NCI-H2171 (cell line): ENCODE measurements around the gene CAMKK2.
"Not testable (repeated sequence)": the region's sequence is repeated elsewhere in the genome, so short reads cannot be mapped to it uniquely, and the experiment has no call there.

Source experiments
- DNase-seq: peaks from one replicate; lab custom pipeline; 2025; lab: John Stamatoyannopoulos, UW

Gene CAMKK2

DNA sequence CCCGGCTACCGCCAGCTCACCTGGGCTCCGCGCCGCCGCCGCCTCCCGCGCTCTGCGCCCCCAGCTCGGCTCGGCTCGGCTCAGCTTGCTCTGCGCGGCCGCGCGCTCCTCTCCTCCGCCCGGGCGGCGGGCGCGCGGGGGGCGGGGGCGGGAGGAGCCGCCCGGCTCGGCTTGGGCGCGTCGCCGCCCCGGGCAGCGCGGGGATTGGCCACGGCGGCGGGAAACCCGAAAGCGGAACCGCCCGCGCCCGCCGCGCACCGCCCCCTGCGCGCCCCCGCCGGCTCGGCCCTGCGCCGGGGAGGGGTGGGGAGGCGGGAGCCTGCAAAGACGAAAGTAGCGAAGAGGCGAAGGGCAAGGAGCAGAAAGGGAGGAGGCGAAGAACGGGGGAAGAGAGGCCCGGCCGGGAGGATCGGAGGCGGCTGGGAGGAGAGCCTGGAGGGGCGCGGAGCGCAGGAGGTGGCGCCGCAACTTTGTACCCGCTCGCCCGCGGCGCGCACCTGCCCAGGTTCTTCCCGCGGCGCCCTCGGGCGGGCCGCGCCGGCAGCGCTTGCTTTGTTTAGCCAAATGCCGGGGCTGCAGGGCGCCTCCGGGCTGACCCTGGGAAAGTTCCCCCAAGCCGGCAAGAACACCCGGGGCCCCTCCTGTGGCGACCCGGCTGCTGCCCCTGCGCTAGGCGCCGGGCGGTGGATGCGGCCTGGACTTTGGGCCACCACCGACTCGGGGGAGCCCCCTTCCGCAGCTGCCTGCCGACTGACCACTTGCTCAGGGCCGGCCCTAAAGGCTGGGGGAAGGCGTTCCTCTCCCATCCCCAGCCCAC is at the start of gene CAMKK2:
CAMKK2 (minus strand) TSS at position 92 of the 817 bp plus-strand sequence. CDS start 22,183 bp downstream, outside the sequence.
- DNase-seq, result peak; percentile 87

DNA sequence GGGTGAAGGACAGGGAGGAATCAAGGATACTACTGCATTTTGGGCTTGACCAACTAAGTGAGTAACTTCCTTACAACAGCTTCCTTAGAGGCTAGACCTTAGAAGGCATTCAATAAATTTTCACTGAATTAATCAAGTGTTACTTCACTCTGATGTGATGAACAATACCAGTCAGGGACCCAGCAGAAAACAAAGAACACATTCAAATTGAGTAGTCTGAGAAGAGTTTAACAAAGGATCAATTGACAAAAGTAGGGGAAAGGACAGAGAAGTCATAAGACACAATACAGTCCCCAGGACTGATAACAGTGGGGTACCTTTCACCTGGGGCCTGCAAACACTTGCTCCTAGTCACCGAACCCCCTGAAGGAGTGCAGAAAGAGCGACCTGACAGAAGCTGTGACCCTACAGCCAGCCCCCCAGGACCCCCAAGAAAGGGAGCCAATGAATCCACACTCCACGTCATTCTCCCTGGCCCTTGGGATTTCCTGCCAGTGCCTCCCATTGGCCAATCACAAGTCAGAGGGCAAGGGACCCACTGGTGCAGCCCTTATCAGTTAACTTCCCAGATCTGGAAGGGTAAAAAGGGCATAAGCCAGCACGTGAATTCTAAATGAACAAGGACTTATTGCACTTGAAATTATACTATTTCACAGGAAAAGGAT is 48.8 kb upstream of the CAMKK2 start:
- DNase-seq, result no peak

GRCh38 chr12:121344506-121344905 is 48.0 kb upstream of the CAMKK2 start:
- DNase-seq, result no peak

DNA sequence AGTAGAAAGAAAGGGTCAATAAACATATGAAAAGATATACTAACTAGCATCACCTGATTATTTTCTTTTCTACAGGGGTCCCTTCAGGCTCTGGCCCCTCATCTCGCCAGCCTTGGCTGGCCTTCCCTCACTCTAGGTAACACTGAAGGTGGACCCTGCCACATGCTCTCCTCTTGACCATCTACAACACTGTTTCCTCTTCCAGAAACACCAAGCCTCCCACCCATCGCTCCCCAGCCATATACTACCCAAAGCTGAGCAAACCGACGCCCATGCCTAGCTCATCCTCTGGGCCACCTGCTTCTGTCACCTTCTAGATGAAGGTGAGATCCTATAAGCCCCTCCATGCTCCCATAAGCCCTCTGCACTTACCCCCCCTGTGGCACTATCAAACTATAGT is 40.9 kb upstream of the CAMKK2 start:
- no peak for DNase-seq

- peak; percentile 26 for DNase-seq
Measured at GRCh38 chr12:121334513-121335343, 38.2 kb upstream of the CAMKK2 start.

DNA sequence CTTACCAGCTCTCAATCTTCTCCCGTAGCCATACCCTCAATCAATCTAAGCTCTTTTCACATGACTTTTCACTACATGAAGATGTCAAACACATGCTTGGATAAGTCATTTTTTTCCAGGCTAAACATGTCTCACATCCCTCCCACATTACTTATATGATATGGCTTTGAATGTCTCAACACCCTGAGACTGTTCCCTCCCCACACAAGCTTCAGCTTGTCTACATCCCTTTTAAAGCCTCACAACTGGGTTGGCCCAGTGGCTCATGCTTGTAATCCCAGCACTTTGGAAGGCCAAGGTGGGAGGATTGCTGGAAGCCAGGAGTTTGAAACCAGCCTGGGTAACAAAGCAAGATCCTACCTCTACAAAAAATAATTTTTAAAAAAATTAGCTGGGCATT is 37.2 kb upstream of the CAMKK2 start:
- no peak for DNase-seq

DNA sequence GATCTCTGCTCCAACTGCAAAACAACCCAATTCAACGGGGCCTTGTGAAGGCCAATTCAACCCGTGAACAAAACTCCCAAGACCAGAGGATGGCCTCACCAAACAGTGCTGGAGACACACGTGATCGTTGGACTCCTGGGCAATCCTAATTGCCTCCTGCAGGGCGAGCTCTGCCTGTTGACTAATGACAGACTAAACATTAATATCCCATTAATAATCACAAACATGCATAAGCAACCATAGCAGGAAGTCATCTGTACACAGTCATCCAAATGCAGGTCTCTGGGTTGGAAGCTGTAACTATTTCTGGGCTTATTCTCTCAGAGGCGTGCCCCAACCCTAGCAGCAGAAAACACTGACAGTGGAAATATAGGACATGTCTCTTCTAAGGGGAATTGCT is 34.7 kb upstream of the CAMKK2 start:
- DNase-seq, result no peak

DNA sequence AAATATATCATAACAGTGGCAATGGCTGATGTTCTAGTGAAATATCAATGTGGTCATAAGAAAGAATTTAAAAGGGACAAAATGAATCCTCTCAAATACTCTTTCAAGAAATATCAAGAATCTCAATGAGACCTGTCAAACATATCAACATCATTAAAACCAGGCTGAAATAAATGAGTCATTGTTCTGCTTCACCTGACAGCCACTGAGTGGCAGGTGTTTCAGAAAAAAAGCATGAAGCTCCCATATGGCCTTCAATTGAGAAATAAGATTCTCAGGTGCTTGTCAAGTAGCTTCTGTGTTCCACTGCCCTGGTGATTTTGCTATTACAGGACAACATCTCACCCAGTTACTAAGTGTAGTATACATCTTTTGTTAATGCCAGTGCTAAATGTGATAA is 34.2 kb upstream of the CAMKK2 start:
- peak; percentile 62 for DNase-seq

GRCh38 chr12:121330195-121330594 is 33.7 kb upstream of the CAMKK2 start:
- DNase-seq, result no peak

- no peak for DNase-seq
Measured at GRCh38 chr12:121328620-121329019, 32.1 kb upstream of the CAMKK2 start.

GRCh38 chr12:121326996-121327674 is 30.6 kb upstream of the CAMKK2 start:
- no peak for DNase-seq

DNA sequence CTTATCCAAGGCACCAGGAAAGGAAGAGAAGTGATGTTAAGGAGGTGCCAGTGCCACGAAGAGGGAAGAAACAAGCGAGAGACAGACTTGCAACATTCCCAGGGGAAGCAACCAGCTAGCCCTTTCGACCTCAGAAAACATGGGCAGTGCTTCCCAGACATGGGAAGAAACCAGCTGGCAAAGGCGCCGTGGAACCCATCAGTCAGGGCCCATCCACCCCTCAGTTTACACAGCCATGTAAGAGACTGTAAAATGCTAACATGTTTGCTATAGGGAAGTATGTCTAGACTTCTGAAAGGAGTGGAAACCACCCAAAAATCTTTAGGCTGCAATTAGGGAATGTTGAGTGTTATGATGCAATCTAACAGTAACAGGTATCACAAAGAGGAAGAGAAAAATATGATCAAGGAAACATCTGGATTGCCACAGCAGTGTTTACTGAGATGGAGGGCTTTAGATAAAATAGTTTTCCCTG is 29.4 kb upstream of the CAMKK2 start:
- DNase-seq, result peak; percentile 16

- no peak for DNase-seq
Measured at GRCh38 chr12:121323908-121324307, 27.4 kb upstream of the CAMKK2 start.

DNA sequence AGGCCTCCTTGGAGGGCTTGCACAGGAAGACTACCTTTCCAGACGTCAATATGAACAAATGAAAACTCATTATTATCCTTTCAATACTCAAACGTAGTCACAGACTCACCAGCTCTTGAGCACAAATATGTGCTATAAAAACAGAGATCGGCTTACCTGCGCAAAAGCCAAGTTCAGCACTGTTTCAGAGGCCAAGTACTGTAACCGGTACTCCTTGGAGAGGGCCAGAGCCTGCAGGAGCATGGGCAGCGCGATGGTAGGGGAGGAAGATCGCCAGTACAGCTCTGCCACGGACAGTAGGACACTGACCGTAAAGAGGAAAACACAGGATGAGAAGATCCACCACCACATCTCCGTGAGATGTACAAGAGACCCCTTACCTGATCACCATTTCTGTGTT is 21.6 kb upstream of the CAMKK2 start:
- no peak for DNase-seq

DNA sequence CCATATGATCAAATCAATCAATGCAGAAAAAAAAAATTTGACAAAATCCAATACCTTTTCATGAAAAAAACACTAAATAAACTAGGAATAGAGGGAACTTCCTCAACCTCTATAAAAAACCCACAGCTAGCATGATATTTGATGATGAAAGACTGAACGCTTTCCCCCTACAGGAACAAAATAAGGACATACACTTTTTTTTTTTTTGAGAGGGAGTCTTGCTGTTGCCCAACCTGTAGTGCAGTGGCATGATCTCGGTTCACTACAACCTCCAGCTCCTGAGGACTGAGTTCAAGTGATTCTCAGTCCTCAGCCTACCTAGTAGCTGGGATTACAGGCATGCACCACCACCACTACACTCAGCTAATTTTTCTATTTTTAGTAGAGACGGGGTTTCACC is 17.9 kb upstream of the CAMKK2 start:
- no peak for DNase-seq

- not testable (repeated sequence) for DNase-seq
Measured at GRCh38 chr12:121310231-121310630, 13.7 kb upstream of the CAMKK2 start.

- DNase-seq, result not testable (repeated sequence)
Measured at GRCh38 chr12:121307397-121307796, 10.9 kb upstream of the CAMKK2 start.

DNA sequence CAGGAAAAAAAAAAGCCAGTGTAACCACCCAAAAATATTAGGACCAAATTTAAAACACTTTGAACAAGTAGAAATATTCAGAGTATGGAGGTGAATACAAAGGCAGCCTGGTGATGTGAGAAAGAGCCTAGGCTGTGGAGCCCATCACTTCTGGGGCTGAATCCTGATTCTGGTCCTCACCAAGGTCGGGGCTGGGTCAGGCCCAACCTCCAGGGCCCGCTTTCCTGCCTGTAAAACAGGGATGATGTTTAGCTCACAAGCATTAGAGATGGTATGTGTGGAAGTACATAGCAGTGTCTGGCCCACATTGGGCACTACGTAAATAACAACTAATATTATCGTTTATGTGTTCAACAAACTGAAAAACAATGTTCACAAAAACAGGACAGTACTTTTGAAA is 7.8 kb upstream of the CAMKK2 start:
- DNase-seq, result no peak

- no peak for DNase-seq
Measured at GRCh38 chr12:121301876-121302275, 5.4 kb upstream of the CAMKK2 start.

DNA sequence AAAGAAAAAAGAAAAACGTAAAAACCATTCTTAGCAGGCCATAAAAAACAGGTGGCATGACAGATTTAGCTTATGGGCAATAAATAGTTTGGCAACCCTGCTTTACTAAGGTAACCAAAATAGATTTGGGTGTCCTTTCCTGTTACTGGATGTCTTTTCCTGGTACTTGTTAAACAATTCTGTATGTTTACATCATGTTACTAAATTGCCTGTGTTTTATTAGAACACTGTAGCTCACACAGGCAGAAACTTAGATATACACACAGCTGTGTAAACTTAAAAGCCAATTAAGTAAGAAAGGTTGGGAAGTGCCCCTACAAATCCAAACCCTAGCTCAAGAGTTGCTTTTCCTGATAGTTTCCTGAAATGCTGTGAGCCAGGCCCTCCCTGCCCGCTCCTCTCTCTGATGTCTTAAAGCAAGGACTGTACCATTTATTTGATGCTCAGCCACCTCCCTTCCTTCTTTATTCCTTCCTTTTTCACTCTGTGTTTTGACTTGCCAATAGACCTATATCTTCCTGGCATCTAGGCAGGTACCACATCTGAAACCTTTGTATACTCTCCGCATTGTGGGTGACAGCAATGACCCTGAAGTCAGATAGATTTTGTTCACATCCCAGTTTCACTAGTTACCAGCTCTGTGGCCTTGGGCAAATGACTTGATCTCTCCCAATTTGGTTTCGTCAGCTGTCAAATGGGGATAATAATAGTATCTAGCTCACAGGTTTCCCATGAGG is 3.7 kb upstream of the CAMKK2 start:
- no peak for DNase-seq

DNA sequence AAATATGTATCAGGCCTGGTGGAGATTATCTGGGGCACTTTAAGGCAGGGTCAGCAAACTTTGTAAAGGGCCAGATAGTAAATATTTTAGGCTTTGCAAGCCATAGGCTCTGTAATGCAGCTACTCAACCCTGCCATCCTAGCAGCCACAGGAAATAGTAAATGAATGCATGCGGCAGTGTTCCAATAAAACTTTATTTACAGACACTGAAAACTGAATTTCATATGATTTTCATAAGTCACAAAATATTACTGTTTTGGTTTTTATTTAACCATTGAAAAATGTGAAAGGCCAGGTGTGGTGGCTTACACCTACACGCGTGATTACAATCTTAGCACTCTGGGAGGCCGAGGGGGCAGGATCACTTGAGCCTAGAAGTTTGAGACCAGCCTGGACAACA is 3.2 kb upstream of the CAMKK2 start:
- DNase-seq, result no peak
